ENCODE measurements around the gene PARD6G.

PARD6G gene

GRCh38 chr18:80159713-80160636, 87.3 kb downstream of the PARD6G start:
- TF ChIP-seq CTCF (IDR thresholded peaks at IDR 0.05) = no peak

- no peak for TF ChIP-seq CTCF (IDR thresholded peaks at IDR 0.05)
These were observed 88.9 kb downstream of the PARD6G start for GRCh38 chr18:80158365-80158764.

- peak; percentile 98 for TF ChIP-seq CTCF (IDR thresholded peaks at IDR 0.05)
These were observed 89.5 kb downstream of the PARD6G start for GRCh38 chr18:80157708-80158343.

- TF ChIP-seq CTCF (IDR thresholded peaks at IDR 0.05) = peak; percentile 64
These were observed 93.0 kb downstream of the PARD6G start for GRCh38 chr18:80154293-80154692.

- TF ChIP-seq CTCF (IDR thresholded peaks at IDR 0.05) = no peak
These were observed 97.6 kb downstream of the PARD6G start for GRCh38 chr18:80149667-80150066.

- no peak for TF ChIP-seq CTCF (IDR thresholded peaks at IDR 0.05)
These were observed 98.8 kb downstream of the PARD6G start for GRCh38 chr18:80148326-80149199.

Measured in LNCAP (cell line).